ENCODE data around the gene ATP5F1B.
A peak's percentile ranks its signal among the peaks of the same experiment; 100 is the strongest.

Gene ATP5F1B
- total RNA-seq = 232 to 843 (median 341) reads per million in 9 experiments

DNA sequence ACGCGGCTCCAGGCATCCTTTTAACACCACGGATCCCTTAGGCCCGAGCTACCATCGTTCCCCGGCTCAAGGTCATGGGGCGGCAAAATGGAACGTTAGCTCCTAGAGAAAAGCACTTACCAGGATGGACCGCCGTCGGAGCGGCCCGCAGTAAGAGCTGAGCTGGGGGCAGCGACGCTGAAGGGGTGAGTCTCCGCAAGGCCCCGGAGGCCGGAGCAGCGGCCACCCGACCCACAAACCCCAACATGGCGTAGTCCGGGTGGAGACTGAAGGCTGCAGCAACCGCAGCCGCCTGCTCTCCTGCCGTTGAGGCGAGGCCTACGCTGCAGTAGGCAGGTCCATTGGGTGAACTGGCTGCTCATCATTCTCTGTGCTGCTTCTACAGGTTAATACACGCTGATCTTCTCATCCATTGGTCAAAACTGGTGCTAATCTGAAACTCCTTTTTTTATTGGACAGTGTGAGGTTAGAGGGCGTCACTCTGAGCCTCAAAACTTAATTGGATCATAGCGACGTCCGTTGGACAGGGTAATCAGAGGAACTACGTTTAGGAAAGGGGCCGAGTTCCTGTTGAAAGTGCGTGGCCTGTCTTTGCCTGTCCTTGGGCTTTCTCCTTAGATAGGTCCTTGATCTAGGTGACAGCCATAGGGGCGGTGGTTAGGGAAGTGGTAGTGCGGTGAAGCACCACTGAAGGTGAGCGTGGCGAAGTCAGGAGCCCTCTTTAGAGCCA, at the start of gene ATP5F1B:
ATP5F1B (minus strand) TSS at position 268 of the 730 bp plus-strand sequence; CDS start at position 247, 21 bp downstream.
- Mint-ChIP-seq H3K27ac (peak within 1 kb of the TSS; percentile 96 to 97), H3K4me3 (peak within 1 kb of the TSS; percentile 90 to 95), H3K36me3 (ENCODE audit: insufficient read depth) (peaks cover 55% of the 10 kb centered on the region), H3K27me3 (no peaks in the 10 kb centered on the region), H3K9me3 (no peaks in the 10 kb centered on the region), H3K4me1 (ENCODE audit: low read depth in 2 of 2) (peaks cover 24 to 29% of the 10 kb centered on the region in 2 donors)
- ATAC-seq (replicated peaks) = peak; percentile 92
- DNase-seq = peak; percentile 85 to 88 (median 87)

DNA sequence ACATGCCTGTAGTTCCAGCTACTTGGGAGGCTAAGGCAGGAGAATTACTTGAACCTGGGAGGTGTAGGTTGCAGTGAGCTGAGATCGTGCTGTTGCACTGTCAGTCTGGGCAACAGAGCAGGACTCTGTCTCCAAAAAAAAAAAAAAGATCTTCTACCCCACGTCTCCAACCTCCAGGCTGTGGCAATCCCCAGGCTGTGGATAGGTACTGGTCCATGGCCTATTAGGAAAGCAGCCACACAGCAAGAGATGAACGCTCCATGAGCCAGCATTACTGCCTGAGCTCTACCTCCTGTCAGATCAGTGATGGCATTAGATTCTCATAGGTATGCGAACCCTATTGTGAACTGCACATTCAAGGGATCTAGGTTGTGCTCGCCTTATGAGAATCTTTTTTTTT, 48.4 kb upstream of the ATP5F1B start:
- no peaks in the 10 kb centered on the region for H3K27me3 Mint-ChIP-seq
- DNase-seq (no peak), ATAC-seq (replicated peaks) (no peak)
- no peak overlapping the region for H3K27ac Mint-ChIP-seq
- H3K4me1 Mint-ChIP-seq (ENCODE audit: low read depth in 2 of 2) = peaks cover under 1 to 2% of the 10 kb centered on the region in 2 donors
- H3K9me3 Mint-ChIP-seq = no peaks in the 10 kb centered on the region
- no peak overlapping the region for H3K4me3 Mint-ChIP-seq
- H3K36me3 Mint-ChIP-seq (ENCODE audit: insufficient read depth) = peaks cover 4% of the 10 kb centered on the region

DNA sequence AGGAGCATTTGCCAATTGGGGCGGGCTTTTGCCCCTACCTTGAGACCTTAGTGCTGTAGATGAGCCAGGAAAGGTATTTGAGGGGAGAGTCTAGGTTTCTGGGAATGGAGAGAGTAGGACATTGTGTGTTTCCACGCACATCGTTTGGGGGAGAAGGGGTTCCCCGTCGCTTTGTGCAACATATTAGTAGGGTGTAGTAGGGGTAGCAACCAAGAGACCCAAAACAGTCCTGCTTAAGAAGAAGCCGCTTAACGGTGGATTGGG, 43.0 kb upstream of the ATP5F1B start:
- no peak for ATAC-seq (replicated peaks)
- no peak for DNase-seq
- H3K36me3 Mint-ChIP-seq (ENCODE audit: insufficient read depth) = peaks cover 55% of the 10 kb centered on the region
- H3K4me1 Mint-ChIP-seq (ENCODE audit: low read depth in 2 of 2) = peaks cover 19 to 28% of the 10 kb centered on the region in 2 donors
- H3K27me3 Mint-ChIP-seq = no peaks in the 10 kb centered on the region
- H3K9me3 Mint-ChIP-seq = no peaks in the 10 kb centered on the region
- peak overlapping the region; percentile 97 to 99 for H3K4me3 Mint-ChIP-seq
- peak overlapping the region; percentile 97 to 99 for H3K27ac Mint-ChIP-seq

DNA sequence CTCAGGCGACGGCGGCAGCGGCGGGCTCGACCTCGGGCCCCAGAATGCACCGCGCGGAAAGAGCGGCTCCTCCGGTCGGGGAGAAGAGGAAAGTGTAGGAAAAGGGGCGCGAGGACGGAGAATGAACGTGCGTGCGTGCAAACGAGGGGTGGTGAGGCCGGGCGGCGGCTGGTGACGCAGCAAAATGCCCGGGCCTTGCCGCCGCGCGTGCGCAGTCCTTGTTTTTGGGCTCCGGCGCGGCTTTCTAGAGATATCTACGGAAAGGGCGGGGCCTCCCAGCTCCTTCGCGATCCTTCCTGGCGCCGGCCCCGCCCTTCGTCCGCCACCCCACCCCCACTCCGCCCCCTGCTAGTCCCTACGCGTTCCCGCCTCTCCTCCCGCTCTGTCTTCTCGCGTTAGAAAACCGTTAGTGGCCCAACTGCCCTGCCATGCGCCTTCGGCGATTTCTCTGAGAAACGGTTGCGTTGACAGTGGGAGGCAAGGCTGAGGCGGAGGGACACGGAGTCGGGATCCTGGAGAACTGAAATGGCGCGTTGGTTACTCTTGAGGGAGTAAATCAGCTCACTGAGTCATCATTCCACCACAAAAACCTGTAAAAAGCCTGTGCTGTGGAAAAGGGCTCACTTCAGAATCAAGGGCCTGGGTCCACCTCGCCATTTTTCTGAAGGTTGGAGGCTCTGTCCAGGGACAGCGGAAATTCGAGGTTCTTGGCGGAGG, 42.5 kb upstream of the ATP5F1B start, which contains the start of gene PTGES3:
PTGES3 (minus strand) TSS at position 156 of the 717 bp plus-strand sequence. CDS start 285 bp downstream, outside the sequence.
- Mint-ChIP-seq H3K27ac (peak within 1 kb of the TSS; percentile 97 to 99), H3K9me3 (no peaks in the 10 kb centered on the region), H3K27me3 (no peaks in the 10 kb centered on the region), H3K4me1 (ENCODE audit: low read depth in 2 of 2) (peaks cover 19 to 28% of the 10 kb centered on the region in 2 donors), H3K4me3 (peak within 1 kb of the TSS; percentile 97 to 99), H3K36me3 (ENCODE audit: insufficient read depth) (peaks cover 60% of the 10 kb centered on the region)
- peak; percentile 61 for ATAC-seq (replicated peaks)
- DNase-seq = peak; percentile 92 to 95 (median 95)

DNA sequence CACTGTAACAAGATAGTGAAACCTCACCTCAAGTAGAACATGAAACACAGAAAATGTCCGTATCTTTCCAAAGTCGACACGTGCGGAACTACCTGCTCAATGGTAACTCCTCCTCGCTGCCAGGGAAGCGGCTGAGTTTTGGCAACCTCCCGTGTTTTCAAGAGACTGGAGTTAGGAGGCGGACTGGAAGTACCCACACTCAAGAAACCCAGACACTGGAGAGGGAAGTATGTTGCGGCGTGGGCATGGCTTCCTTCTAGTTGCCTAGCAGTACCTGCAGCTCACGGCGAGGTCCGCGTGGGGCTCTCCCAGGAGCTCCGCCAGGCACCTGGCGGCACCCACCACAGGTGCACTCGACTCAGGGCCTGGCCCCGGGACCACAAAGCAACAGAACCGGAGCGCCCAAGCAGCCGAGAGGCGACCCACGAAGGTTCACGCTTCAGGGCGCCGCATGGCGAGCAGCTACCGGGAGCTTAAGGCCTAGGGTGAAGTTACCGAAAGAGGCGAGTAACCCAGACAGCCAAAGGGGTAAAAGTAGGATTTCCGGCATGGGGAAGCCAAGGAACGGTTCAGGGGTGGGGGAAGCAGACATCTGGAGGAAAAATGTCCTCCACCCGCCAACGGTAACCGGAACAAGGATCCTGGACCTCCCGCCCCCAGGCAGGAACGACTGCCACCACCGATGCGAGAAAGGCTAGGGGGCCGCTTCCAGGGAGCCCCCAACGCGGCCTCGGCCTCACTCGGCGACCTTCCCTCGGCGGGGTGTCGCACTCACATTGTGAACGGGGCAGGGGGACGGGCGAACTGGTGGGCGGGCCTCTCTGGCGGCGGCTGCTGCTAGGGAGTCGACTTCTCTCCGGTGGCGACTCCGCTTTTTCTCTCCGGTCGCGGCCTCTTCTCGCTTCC, 41.7 kb upstream of the ATP5F1B start:
- Mint-ChIP-seq H3K27me3 (no peaks in the 10 kb centered on the region), H3K4me1 (ENCODE audit: low read depth in 2 of 2) (peaks cover 21 to 31% of the 10 kb centered on the region in 2 donors), H3K4me3 (peak overlapping the region; percentile 97 to 99), H3K9me3 (no peaks in the 10 kb centered on the region), H3K27ac (peak overlapping the region; percentile 97 to 99), H3K36me3 (ENCODE audit: insufficient read depth) (peaks cover 68% of the 10 kb centered on the region)
- ATAC-seq (replicated peaks) = peak; percentile 49
- DNase-seq = peak; percentile 45 to 57 (median 47)

DNA sequence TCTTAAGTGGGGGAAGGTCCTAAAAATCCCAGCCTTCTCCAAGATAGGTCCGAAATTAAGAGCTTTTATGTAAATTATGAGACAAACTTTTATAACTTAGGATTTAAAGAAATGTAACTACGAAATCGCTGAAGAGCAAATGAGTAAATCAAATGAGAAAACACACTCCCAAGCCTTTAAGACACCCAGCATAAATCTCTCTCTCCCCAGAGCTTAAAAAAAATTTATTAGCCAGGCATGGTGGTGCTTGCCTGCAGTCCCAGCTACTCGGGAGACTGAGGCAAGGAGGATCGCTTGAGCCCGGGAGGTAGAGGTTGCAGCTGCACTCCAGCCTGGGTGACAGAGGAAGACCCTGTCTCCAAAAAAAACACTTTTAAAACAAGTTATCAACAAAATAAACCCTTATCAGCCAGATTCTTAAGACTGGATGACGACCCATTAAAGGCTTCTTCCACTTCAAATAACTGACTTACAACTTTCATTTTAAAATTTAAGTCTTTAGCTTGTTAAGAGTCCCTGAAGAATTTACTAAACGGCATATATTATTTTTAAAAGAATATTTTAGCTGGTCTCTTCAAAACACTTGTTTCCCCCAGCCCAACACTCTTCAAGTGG, 39.1 kb upstream of the ATP5F1B start:
- Mint-ChIP-seq H3K4me1 (ENCODE audit: low read depth in 2 of 2) (peaks cover 30 to 49% of the 10 kb centered on the region in 2 donors), H3K9me3 (no peaks in the 10 kb centered on the region), H3K36me3 (ENCODE audit: insufficient read depth) (peaks cover 87% of the 10 kb centered on the region), H3K27me3 (no peaks in the 10 kb centered on the region), H3K4me3 (peak overlapping the region; percentile 97 to 99), H3K27ac (peak overlapping the region; percentile 97 to 99)
- no peak for DNase-seq
- no peak for ATAC-seq (replicated peaks)

DNA sequence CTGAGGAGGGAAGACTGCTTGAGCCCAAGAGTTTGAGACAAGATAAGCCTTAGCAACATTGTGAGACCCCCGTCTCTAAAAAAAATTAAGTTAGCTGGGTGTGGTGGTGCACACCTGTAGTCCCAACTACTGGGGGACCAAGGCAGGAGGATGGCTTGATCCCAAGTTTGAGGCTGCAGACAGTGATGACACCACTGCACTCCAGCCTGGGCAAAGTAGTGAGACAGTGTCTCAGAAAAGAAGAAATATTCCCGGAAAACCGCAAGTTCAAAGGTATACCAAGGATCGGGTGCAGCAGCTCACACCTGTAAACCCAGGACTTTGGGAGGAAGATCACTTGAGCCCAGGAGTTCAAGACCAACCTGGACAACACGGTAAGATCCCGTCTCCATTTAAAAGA, 36.5 kb upstream of the ATP5F1B start:
- H3K36me3 Mint-ChIP-seq (ENCODE audit: insufficient read depth) = peaks cover 83% of the 10 kb centered on the region
- peak overlapping the region; percentile 97 to 99 for H3K27ac Mint-ChIP-seq
- no peak for ATAC-seq (replicated peaks)
- no peak for DNase-seq
- peaks cover 32 to 59% of the 10 kb centered on the region in 2 donors for H3K4me1 Mint-ChIP-seq (ENCODE audit: low read depth in 2 of 2)
- H3K27me3 Mint-ChIP-seq = no peaks in the 10 kb centered on the region
- no peaks in the 10 kb centered on the region for H3K9me3 Mint-ChIP-seq
- H3K4me3 Mint-ChIP-seq = peak overlapping the region; percentile 97 to 99

DNA sequence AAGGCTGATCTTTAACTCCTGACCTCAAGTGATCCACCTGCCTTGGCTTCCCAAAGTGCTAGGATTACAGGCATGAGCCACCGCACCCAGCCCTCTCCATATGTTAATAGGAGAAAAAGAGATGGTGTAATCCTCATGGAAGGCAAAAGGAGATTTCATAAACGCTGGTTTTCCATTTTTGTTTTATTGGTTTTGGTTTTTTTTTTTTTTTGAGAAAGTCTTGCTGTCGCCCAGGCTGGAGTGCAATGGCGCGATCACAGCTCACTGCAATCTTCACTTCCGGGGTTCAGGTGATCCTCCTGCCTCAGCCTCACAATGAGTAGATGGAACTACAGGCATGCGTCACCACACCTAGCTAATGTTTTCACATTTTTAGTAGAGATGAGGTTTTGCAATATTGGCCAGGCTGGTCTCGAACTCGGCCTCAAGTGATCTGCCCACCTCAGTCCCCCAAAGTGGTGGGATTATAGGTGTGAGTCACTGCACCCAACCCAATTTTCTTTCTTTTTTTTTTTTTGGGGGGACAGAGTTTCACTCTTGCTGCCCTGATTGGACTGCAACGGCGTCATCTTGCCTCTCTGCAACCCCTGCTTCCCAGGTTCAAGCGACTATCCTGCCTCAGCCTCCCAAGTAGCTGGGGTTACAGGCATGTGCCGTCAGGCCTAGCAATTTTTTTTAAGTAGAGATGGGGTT, 34.2 kb upstream of the ATP5F1B start:
- DNase-seq = no peak
- Mint-ChIP-seq H3K36me3 (ENCODE audit: insufficient read depth) (peaks cover 76% of the 10 kb centered on the region), H3K4me1 (ENCODE audit: low read depth in 2 of 2) (peaks cover 31 to 63% of the 10 kb centered on the region in 2 donors), H3K4me3 (peak overlapping the region; percentile 47 to 50), H3K27ac (peak overlapping the region; percentile 97 to 99), H3K9me3 (no peaks in the 10 kb centered on the region), H3K27me3 (no peaks in the 10 kb centered on the region)
- ATAC-seq (replicated peaks) = no peak

DNA sequence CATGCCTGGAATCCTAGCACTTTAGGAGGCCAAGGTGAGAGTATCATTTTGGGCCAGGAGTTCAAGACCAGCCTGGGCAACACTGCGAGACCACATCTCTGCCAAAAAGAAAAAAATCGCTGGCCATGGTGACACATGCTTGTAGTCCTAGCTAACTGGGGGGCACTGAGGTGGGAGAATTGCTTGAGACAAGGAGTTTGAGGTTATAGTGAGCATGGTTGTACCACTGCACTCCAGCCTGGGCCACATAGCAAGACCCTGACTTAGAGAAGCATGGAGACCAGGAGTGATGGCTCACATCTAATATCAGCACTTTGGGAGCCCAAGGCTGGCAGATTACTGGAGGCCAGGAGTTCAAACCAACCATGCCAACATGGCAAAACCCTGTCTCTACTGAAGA, 33.1 kb upstream of the ATP5F1B start:
- H3K36me3 Mint-ChIP-seq (ENCODE audit: insufficient read depth) = peaks cover 72% of the 10 kb centered on the region
- ATAC-seq (replicated peaks) = no peak
- H3K4me1 Mint-ChIP-seq (ENCODE audit: low read depth in 2 of 2) = peaks cover 28 to 57% of the 10 kb centered on the region in 2 donors
- H3K4me3 Mint-ChIP-seq = peak overlapping the region; percentile 8 to 31
- no peaks in the 10 kb centered on the region for H3K27me3 Mint-ChIP-seq
- H3K9me3 Mint-ChIP-seq = no peaks in the 10 kb centered on the region
- DNase-seq = no peak
- H3K27ac Mint-ChIP-seq = peak overlapping the region in 1 of 2 donors; percentile 99

DNA sequence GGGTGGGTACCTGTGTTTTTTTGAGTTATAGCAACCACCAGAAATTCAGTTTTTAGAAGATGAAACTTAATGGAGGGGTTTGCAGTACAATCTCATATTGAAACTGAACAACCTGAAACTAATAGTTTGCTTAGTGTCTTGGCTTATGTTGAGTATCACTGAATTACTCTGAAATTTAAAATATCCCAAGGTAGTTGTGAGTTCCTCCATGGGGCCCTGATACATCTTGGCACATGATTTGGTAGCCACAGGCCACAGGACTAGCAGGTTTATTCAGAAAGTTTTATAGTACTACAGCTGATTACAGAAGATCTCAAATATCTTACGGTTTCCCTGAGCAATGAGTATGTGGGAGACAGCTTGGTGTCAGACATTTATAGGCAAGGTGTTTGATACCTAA, 31.9 kb upstream of the ATP5F1B start:
- H3K9me3 Mint-ChIP-seq = no peaks in the 10 kb centered on the region
- peaks cover 72% of the 10 kb centered on the region for H3K36me3 Mint-ChIP-seq (ENCODE audit: insufficient read depth)
- H3K27me3 Mint-ChIP-seq = no peaks in the 10 kb centered on the region
- H3K4me3 Mint-ChIP-seq = no peak overlapping the region
- DNase-seq = no peak
- peak; percentile 9 for ATAC-seq (replicated peaks)
- peak overlapping the region in 1 of 2 donors; percentile 56 for H3K27ac Mint-ChIP-seq
- peaks cover 31 to 61% of the 10 kb centered on the region in 2 donors for H3K4me1 Mint-ChIP-seq (ENCODE audit: low read depth in 2 of 2)

DNA sequence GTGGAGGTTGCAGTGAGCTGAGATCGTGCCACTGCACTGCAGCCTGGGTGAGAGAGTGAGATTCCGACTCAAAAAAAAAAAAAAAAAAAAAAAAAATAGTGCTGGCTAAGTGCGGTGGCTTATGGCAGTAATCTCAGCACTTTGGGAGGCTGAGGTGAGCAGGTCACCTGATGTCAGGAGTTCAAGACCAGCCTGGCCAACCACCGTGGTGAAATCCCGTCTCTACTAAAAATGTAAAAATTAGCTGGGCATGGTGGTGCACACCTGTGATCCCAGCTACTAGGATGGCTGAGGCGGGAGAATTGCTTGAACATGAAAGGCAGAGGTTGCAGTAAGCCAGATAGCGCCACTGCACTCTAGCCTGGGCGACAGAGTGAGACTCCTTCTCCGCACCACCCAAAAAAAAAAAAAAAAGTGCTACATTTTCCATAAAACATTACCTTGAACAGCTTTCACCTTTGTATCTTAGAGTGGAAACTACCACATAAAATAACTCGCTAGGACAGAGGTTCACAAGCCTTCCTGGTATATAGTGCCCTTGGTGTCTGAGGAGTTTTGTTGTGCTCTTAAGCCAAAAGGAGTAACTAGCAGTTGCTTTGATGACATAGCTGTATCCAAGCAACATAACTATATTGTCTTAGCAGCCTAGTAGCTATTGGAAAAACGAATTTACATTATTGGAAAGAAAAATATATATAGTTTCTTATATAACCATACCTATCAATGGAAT, 31.2 kb upstream of the ATP5F1B start:
- Mint-ChIP-seq H3K9me3 (no peaks in the 10 kb centered on the region), H3K4me3 (peak overlapping the region in 1 of 2 donors; percentile 45), H3K27ac (no peak overlapping the region), H3K36me3 (ENCODE audit: insufficient read depth) (peaks cover 74% of the 10 kb centered on the region), H3K4me1 (ENCODE audit: low read depth in 2 of 2) (peaks cover 32 to 63% of the 10 kb centered on the region in 2 donors), H3K27me3 (no peaks in the 10 kb centered on the region)
- peak; percentile 44 for ATAC-seq (replicated peaks)
- no peak for DNase-seq

DNA sequence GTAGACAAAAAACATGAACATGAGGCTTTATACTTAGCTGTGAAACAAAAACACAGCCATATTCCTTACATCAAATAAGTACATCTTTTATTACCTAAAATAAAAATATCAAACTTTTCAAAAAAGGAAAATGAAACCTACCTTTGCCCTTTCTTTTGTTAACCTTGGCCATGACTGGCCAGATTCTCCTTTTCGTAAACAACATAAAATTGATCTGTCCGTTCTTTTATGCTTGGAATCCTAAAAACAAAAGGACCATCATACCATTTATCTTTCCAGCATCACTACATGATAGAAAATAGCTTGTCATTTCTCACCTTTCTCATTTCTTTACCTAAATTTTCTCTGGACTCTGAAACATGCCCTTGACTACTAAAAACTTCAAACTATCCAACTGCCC, 25.8 kb upstream of the ATP5F1B start:
- no peak for DNase-seq
- peak overlapping the region; percentile 51 to 84 for H3K27ac Mint-ChIP-seq
- H3K36me3 Mint-ChIP-seq (ENCODE audit: insufficient read depth) = peaks cover 92% of the 10 kb centered on the region
- no peaks in the 10 kb centered on the region for H3K9me3 Mint-ChIP-seq
- ATAC-seq (replicated peaks) = no peak
- H3K27me3 Mint-ChIP-seq = no peaks in the 10 kb centered on the region
- peaks cover 20 to 32% of the 10 kb centered on the region in 2 donors for H3K4me1 Mint-ChIP-seq (ENCODE audit: low read depth in 2 of 2)
- H3K4me3 Mint-ChIP-seq = peak overlapping the region in 1 of 2 donors; percentile 36
